Measurements from ENCODE around the gene SIGLEC6.

DNA sequence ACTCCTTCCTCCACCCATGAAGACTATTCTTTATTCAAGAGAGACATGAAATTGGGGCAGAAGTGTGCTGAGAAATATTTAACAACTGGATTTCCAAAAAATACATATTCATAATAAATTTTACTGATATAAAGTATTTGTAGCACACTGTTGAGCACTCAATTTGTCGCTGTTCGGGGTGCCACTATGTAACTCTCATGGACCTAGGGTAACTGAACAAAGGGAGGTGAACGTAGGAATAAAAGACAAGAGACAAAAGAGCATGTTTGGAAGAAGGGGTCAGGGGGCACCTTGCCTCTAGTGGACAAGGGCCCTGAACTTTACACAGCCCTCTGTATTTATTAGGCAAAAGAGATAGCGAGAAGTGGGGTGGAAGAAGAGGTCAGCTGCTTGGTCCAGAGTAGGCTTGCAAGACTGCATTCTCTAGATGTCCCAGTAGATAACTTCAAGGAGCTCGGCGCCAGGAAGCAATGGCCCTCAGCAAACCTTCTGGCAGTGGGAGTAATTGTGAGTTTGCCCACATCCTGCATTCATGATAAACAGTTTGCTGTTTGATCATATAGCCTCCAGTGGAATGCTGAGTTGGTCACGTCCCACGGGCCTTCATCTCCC lies 35.1 kb upstream of the SIGLEC6 start:
- TF ChIP-seq EP300 (IDR thresholded peaks at IDR 0.05) (no peak), POLR2A (IDR thresholded peaks at IDR 0.05) (no peak)
- TF ChIP-seq, protein P1, sequence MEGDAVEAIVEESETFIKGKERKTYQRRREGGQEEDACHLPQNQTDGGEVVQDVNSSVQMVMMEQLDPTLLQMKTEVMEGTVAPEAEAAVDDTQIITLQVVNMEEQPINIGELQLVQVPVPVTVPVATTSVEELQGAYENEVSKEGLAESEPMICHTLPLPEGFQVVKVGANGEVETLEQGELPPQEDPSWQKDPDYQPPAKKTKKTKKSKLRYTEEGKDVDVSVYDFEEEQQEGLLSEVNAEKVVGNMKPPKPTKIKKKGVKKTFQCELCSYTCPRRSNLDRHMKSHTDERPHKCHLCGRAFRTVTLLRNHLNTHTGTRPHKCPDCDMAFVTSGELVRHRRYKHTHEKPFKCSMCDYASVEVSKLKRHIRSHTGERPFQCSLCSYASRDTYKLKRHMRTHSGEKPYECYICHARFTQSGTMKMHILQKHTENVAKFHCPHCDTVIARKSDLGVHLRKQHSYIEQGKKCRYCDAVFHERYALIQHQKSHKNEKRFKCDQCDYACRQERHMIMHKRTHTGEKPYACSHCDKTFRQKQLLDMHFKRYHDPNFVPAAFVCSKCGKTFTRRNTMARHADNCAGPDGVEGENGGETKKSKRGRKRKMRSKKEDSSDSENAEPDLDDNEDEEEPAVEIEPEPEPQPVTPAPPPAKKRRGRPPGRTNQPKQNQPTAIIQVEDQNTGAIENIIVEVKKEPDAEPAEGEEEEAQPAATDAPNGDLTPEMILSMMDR (IDR thresholded peaks at IDR 0.05), result no peak
